Measurements from ENCODE around the gene VPS4B.

GRCh38 chr18:63365876-63366212 is 56.4 kb downstream of the VPS4B start:
- TF ChIP-seq, protein P1, sequence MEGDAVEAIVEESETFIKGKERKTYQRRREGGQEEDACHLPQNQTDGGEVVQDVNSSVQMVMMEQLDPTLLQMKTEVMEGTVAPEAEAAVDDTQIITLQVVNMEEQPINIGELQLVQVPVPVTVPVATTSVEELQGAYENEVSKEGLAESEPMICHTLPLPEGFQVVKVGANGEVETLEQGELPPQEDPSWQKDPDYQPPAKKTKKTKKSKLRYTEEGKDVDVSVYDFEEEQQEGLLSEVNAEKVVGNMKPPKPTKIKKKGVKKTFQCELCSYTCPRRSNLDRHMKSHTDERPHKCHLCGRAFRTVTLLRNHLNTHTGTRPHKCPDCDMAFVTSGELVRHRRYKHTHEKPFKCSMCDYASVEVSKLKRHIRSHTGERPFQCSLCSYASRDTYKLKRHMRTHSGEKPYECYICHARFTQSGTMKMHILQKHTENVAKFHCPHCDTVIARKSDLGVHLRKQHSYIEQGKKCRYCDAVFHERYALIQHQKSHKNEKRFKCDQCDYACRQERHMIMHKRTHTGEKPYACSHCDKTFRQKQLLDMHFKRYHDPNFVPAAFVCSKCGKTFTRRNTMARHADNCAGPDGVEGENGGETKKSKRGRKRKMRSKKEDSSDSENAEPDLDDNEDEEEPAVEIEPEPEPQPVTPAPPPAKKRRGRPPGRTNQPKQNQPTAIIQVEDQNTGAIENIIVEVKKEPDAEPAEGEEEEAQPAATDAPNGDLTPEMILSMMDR (IDR thresholded peaks at IDR 0.05; ENCODE audit: low read length), result no peak
- no peak for TF ChIP-seq EZH2 (IDR thresholded peaks at IDR 0.05; ENCODE audit: borderline replicate concordance, low read length)
